HG03103 (cell line): ENCODE data around the gene GMPPA.
A peak's percentile ranks its signal among the peaks of the same experiment; 100 is the strongest.

Experiments
- ATAC-seq: cut with Tn5 transposase; IDR thresholded peaks from one replicate; pipeline ENCODE4 v1.9.1; 2021; ENCODE audit warnings: low read depth; ENCODE audit not compliant: unreplicated experiment

Gene GMPPA

DNA sequence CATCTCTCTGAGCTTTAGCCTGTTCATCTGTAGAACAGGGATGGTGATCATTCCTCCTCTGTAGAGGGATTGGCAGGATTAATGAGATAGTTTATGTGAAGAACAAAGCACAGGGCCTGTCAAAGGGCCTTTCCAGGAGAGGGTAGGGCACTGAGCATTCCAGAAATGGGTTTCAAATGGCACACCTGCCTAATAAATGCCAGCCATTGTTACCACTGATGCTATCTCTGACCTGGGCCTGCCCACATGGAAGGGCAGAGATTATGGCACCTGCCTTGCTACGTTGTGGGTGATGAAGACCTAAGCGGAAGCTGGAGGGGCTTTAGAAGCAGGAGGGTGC is 31.0 kb upstream of the GMPPA start:
- ATAC-seq: no peak

DNA sequence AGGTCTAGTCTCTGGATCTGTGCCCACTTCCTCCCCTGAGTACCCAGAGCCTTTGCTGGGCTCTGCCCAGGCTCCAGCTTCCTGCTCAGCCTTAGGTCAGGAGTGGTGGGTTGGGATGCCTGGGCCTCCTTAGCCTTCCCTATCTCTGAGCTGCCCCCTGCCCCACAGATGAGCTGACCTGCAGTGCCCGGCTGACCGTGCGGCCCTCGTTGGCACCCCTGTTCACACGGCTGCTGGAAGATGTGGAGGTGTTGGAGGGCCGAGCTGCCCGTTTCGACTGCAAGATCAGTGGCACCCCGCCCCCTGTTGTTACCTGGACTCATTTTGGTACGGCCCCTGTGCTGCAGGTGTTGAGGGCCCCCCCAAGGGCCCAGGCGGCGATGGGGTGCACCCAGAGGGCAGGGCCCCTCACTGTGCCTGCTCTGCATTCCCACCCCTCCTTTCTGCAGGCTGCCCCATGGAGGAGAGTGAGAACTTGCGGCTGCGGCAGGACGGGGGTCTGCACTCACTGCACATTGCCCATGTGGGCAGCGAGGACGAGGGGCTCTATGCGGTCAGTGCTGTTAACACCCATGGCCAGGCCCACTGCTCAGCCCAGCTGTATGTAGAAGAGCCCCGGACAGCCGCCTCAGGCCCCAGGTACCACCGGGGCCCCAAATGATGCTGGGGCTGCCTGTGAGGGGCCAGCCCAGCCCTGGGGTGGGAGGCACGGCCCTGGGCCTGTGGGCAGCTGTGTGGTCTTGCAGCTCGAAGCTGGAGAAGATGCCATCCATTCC is 30.1 kb upstream of the GMPPA start:
- ATAC-seq: no peak

DNA sequence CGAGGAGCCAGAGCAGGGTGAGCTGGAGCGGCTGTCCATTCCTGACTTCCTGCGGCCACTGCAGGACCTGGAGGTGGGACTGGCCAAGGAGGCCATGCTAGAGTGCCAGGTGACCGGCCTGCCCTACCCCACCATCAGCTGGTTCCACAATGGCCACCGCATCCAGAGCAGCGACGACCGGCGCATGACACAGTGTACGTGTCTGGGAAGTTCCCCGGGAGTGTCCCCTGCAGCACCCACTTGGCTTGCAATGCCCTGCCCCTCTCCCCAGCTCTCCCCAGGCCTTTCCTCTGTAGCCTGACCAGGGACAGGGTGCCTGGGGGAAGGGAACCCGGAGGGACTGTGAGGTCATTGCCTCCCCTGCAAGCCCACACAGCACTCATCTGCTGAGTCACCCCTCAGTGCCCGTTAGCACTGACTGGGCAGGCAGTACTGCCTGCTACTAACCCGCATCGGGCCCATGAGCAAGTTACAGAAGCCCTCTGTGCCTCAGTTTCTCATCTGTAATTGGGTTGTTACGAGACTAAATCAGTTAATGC is 29.4 kb upstream of the GMPPA start:
- ATAC-seq: no peak

DNA sequence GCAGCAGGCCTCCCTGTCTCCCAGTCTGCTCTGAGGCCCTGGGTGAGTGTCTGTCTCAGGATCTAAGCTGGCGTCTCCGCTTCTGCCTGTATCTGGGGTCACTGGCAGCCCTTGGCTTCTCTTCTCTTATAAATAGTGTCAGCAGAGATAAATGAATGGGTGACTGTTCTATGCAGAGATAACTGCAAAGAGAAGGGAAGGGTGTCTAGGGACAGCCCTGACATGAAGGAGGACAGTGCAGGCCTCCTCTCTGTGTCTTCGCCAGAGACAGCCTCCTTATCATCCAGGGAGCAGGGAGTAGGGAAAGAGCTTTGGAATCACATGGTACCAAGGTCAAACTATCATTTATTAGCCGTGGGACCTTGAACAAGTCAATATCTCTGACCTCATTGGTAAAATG is 28.3 kb upstream of the GMPPA start:
- ATAC-seq: no peak

DNA sequence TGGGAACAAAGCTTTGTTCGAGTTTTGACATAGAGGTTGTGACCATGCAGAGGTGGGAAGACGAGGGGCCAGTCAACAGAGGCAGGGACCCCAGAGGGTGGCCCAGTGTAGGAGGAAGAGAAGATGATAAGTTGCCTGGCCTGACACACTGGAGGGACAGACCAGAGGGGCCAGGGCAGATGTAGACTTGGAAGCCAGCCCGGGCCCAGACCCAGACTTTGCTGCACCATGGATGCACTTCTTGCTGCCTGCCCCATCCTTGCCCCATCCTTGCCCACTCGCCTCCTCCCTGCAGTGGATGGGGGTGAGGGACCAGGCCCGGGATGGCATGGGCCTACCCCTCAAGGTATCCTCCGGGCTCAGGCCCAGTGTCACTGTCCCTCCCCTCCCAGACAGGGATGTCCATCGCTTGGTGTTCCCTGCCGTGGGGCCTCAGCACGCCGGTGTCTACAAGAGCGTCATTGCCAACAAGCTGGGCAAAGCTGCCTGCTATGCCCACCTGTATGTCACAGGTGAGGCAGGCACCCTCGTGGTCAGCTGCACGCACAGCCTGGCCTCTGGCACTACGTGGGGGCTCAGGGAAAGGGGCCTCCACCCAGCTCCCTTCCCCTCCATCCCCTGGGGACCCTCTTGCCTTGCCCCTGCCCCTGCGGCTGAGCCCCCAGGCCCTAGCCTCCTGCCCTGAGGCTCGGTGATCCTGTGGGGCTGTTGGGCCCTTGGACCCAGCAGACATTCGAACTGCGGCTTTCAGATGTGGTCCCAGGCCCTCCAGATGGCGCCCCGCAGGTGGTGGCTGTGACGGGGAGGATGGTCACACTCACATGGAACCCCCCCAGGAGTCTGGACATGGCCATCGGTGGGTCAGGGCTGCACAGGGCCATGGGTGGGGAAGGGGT is 27.0 kb upstream of the GMPPA start:
- no peak for ATAC-seq

DNA sequence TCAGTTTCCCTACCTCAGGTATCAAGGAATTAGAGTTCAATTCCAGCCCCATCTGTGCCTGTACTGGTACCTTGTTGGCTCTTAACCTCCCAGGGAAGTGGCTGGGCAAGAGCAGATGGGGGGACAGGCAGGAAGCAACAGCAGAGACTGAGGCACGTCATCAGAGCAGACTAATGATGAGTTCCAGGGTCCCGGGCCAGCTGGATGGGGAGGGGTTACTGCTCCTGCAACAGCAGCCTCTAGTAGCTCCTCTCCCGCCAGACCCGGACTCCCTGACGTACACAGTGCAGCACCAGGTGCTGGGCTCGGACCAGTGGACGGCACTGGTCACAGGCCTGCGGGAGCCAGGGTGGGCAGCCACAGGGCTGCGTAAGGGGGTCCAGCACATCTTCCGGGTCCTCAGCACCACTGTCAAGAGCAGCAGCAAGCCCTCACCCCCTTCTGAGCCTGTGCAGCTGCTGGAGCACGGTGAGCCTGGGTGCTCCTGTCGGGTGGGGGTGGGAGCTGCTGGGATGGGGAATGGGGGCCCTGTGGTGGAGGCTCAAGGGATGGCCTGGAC is 26.0 kb upstream of the GMPPA start:
- no peak for ATAC-seq

DNA sequence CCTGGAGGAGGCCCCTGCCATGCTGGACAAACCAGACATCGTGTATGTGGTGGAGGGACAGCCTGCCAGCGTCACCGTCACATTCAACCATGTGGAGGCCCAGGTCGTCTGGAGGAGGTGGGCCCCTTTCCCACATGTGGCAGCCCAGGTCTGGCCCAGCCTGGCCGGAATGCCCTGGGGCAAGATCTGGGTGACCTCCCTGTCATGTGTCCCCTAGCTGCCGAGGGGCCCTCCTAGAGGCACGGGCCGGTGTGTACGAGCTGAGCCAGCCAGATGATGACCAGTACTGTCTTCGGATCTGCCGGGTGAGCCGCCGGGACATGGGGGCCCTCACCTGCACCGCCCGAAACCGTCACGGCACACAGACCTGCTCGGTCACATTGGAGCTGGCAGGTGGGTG is 25.2 kb upstream of the GMPPA start:
- ATAC-seq: no peak

DNA sequence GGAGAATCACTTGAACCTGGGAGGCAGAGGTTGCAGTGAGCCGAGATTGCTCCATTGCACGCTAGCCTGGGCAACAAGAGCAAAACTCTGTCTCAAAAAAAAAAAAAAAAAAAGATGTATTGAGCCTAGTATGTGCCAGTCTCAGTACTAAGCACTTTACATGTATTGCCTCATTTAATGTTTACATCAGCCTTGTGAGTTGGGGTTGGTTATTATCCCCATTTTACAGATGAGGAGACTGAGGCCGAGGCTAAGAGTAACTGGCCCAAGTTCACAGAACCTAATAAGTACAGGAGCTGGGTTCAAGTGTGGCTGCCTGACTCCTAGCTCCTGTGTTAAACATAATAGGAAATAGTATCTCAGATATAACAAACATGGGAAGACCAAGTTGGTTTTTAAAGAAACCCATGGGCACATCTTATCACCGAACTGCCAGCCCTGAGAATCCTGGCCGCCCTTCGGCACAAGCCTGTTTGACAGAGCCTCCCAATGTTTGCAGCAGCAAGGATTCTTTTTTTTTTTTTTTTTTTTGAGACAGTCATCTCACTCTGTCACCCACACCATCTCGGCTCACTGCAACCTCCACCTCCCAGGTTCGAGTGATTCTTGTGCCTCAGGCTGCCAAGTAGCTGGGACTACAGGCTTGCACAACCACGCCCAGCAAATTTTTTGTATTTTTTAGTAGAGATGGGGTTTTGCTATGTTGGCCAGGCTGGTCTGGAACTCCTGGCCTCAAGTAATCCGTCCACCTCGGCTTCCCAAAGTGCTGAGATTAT is 24.2 kb upstream of the GMPPA start:
- no peak for ATAC-seq

DNA sequence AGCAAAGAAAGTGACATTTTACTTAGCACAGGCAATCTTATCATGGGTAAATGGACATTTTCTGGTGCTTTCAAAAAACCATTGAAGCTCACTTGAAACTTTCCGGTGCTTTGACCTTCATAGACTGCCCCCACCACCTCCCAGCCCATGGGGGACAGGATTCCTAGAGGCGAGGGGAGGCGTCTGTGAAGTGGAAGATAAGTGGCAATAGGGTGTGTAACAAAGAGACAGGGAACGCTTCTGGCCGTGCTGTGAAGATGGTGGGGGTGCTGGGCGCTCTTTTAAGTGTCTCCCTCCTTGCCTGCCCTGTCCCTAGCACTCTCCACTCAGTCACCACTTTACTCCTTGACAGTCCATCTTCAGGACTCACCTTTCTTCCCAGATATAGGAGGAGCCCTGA is 23.4 kb upstream of the GMPPA start:
- ATAC-seq: no peak

DNA sequence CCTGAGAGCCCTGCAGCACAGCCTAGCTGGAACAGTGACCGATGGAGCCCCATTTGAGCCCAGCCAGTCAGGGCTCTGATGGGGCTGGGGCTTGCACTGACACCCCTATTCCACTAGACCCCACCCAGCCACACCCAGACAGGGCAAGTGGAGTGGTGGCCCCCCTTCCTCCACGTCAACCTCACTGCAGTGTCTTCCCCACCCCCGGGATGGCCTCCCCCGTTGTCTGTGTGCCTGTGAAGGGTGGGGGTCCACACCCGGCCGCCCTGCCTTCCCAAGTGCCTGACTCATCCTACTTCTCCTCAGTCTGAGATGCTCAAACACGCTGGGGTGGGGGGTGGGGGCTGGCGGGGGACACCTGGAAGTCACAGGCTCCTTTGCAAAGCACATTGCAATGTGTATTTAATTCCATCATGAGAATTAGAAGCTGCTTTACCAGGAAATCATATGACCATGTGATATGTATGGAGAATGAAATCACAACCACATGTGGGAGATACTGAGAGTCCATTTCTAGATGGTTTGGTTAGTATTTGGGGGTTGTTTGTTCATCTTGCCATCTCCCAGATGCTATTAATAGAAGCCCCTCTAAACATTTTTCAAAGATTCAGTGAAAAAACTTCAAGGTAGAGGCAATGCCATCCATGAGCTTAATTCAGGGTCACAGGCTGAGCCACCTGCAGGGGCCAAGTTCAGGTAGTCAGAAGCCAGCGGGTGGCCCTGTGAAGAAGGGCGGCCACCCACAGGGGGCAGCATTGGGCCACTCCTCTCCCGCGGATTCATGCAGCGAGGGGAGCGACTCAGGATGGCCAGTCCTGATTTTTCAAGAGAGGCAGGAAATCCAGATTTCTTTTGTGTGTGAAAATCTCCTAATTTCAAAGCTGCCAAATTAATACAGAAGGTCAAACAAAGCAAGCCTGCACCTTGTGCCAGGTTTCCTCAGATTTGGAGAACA is 22.7 kb upstream of the GMPPA start:
- ATAC-seq: peak; percentile 62

DNA sequence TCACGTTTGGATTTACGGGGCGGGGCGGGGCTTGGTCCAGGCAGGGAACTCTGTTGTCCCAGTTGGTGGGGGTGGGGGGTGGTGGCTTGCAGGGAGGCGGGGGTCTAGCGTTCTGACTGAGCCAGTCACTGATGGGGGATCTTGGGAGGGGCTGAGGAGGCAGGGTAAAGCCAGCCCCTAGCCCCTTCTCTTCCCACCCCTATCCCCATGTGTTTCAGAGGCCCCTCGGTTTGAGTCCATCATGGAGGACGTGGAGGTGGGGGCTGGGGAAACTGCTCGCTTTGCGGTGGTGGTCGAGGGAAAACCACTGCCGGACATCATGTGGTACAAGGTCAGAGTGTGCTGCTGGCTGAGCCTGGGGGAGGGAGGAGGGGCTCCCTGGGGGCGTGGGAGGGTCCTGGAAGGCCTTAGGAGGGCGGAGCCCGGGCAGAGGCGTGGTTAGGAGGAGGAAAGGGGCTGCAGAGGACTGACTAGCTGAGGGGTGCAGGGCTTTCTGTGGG is 22.0 kb upstream of the GMPPA start:
- ATAC-seq: no peak

DNA sequence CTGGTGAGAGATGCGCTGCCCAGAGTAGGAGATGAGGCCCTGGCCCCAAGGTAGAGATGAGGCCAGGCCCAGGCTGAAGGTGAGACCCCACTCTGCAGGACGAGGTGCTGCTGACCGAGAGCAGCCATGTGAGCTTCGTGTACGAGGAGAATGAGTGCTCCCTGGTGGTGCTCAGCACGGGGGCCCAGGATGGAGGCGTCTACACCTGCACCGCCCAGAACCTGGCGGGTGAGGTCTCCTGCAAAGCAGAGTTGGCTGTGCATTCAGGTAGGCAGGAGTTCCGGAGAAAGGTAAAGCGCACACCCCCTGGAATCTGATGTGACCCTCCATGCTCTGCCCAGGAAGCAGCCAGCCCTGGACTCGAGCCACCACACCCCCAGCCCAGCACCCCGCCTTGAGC is 21.5 kb upstream of the GMPPA start:
- ATAC-seq: no peak

DNA sequence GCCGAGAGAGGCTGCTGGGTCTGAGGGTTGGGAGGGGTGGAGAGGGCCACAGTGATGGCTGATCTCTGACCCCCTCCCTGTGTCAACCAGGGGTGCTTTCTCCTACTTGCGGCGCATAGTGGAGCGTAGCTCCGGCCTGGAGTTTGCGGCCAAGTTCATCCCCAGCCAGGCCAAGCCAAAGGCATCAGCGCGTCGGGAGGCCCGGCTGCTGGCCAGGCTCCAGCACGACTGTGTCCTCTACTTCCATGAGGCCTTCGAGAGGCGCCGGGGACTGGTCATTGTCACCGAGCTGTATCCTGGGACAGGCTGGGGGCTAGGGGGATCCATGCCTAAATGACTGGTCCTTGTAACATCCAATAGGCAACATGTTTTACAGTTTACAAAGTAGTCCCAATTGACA is 20.9 kb upstream of the GMPPA start:
- ATAC-seq: no peak

DNA sequence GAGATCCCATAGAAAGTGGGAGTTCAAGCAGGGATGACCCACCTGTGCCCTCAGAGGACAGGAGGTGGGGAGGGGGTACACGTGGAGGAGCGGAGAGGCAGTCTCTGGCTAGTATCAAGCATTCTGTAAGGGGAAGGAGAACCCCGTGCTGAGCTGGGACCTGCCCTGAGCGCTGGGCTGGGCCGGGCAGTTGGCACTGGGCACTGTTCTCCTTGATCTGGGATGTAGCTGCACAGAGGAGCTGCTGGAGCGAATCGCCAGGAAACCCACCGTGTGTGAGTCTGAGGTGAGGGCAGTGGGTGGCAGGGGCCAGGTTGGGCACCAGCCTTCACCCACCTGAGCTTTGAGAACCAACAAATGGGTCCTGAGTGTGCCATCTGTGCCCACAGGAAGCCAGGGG is 19.8 kb upstream of the GMPPA start:
- no peak for ATAC-seq

DNA sequence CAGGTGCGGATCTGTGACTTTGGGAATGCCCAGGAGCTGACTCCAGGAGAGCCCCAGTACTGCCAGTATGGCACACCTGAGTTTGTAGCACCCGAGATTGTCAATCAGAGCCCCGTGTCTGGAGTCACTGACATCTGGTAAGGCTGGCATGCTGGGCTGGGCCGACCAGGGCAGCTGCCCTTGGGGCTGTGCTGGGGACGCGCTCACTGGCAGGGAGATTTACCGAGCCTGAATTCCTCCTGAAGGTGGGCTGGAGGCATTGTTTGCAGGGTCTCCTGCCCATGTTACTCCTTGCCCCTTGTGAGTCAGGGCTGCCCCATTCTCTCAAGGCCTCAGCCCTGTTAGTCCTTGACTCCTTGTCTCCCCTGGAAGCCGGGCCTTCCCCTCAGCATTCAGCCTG is 18.7 kb upstream of the GMPPA start:
- ATAC-seq: no peak

DNA sequence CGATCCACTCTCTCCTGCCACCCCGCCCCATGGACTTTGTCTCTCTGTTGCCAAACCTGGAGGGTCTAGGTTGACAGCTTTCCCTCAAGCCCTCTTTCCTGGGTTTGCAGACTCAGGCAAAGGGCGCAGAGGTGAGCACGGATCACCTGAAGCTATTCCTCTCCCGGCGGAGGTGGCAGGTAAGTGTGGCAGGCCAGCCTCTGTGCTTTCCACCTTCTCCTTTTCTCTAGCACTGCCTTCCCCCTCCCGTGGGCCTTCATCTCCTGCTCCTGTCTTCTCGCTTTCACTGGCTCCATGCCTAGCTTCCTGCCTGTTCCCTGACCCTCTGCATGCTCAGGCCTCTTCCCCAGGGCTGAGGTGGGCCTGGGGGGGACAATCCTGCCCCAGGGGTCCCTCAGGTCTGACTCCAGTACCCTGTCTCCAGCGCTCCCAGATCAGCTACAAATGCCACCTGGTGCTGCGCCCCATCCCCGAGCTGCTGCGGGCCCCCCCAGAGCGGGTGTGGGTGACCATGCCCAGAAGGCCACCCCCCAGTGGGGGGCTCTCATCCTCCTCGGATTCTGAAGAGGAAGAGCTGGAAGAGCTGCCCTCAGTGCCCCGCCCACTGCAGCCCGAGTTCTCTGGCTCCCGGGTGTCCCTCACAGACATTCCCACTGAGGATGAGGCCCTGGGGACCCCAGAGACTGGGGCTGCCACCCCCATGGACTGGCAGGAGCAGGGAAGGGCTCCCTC is 15.9 kb upstream of the GMPPA start:
- ATAC-seq: no peak

DNA sequence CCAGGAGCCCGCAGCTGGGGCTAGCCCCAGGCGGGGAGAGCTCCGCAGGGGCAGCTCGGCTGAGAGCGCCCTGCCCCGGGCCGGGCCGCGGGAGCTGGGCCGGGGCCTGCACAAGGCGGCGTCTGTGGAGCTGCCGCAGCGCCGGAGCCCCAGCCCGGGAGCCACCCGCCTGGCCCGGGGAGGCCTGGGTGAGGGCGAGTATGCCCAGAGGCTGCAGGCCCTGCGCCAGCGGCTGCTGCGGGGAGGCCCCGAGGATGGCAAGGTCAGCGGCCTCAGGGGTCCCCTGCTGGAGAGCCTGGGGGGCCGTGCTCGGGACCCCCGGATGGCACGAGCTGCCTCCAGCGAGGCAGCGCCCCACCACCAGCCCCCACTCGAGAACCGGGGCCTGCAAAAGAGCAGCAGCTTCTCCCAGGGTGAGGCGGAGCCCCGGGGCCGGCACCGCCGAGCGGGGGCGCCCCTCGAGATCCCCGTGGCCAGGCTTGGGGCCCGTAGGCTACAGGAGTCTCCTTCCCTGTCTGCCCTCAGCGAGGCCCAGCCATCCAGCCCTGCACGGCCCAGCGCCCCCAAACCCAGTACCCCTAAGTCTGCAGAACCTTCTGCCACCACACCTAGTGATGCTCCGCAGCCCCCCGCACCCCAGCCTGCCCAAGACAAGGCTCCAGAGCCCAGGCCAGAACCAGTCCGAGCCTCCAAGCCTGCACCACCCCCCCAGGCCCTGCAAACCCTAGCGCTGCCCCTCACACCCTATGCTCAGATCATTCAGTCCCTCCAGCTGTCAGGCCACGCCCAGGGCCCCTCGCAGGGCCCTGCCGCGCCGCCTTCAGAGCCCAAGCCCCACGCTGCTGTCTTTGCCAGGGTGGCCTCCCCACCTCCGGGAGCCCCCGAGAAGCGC is 15.0 kb upstream of the GMPPA start:
- no peak for ATAC-seq
